PC-9 (cell line): ENCODE measurements around the gene TANGO2. TPM values are rescaled to one million over a fixed set of nuclear protein-coding genes. Genes with fewer than 3 reads are reported as not detected.
A peak's percentile ranks its signal among the peaks of the same experiment; 100 is the strongest.

Experiments used
- BruUV-seq: library from RNA; stranded (reverse); fragments of 400-500 nt; replicated peaks from 2 replicates; lab custom pipeline; 2021; lab: Mats Ljungman, UMichigan
- CTCF ChIA-PET: fragments of 300-600 bp; sonication (Branson Sonifier 250); formaldehyde crosslinking; loops from one replicate; lab custom pipeline; 2022; ENCODE audit warnings: antibody characterized with exemption; lab: Charles Lee
- POLR2A ChIA-PET: fragments of 300-600 bp; sonication (Branson Sonifier 250); formaldehyde crosslinking; loops from one replicate; lab custom pipeline; 2022; ENCODE audit warnings: antibody characterized with exemption; ENCODE audit not compliant: unreplicated experiment; lab: Charles Lee
- DNase-seq, 2 experiments: peaks; one replicate each; pipeline versions ENCODE4 v3.0.0 to v3.0.0-alpha.2; 2015 to 2022; ENCODE audit warnings: mixed read lengths in 1 of 2
- H2AFZ ChIP-seq: fragments of 200-600 bp; sonication (generic); 2 replicates; pipeline ENCODE4 v1.8.1; 2017; ENCODE audit warnings: antibody characterized with exemption
- H3F3A ChIP-seq: fragments of 200-600 bp; sonication (generic); 2 replicates; pipeline ENCODE4 v1.8.1; 2017; ENCODE audit warnings: antibody characterized with exemption, mild to moderate bottlenecking, low read depth; ENCODE audit not compliant: insufficient read depth
- H3K27ac ChIP-seq: fragments of 200-600 bp; sonication (generic); 2 replicates; pipeline ENCODE4 v1.6.1; 2016; ENCODE audit warnings: mixed run types
- H3K27me3 ChIP-seq: fragments of 200-600 bp; sonication (generic); 2 replicates; pipeline ENCODE4 v1.6.1; 2016; ENCODE audit warnings: low read depth, mixed run types; ENCODE audit not compliant: insufficient read depth
- H3K36me3 ChIP-seq: fragments of 200-600 bp; sonication (generic); 2 replicates; pipeline ENCODE4 v1.6.1; 2016; ENCODE audit warnings: low read depth, mixed run types
- H3K4me1 ChIP-seq: fragments of 200-600 bp; sonication (generic); replicated peaks from 2 replicates; pipeline ENCODE4 v1.6.1; 2016; ENCODE audit warnings: mixed run types; ENCODE audit not compliant: insufficient read depth
- H3K4me2 ChIP-seq: fragments of 200-600 bp; sonication (generic); 2 replicates; pipeline ENCODE4 v1.6.1; 2017; ENCODE audit warnings: mixed run types
- H3K4me3 ChIP-seq: fragments of 200-600 bp; sonication (generic); 2 replicates; pipeline ENCODE4 v1.6.1; 2016; ENCODE audit warnings: mixed run types
- H3K79me2 ChIP-seq: fragments of 200-600 bp; sonication (generic); 2 replicates; pipeline ENCODE4 v1.6.1; 2017; ENCODE audit warnings: low read depth, mixed run types
- H3K9me2 ChIP-seq: fragments of 200-600 bp; sonication (generic); 2 replicates; pipeline ENCODE4 v1.8.1; 2017; ENCODE audit warnings: mild to moderate bottlenecking; ENCODE audit not compliant: insufficient read depth
- H3K9me3 ChIP-seq: fragments of 200-600 bp; sonication (generic); 2 replicates; pipeline ENCODE4 v1.8.1; 2016; ENCODE audit warnings: low read depth; ENCODE audit not compliant: insufficient read depth
- H4K20me1 ChIP-seq: fragments of 200-600 bp; sonication (generic); 2 replicates; pipeline ENCODE4 v1.8.1; 2017; ENCODE audit not compliant: insufficient read depth
- CTCF ChIP-seq: fragments of 200-600 bp; sonication (generic); conservative IDR thresholded peaks from 2 replicates; pipeline ENCODE4 v1.6.1; 2017; ENCODE audit warnings: mixed run types, antibody characterized with exemption, mild to moderate bottlenecking, moderate library complexity
- EZH2 ChIP-seq: fragments of 200-600 bp; sonication (generic); IDR thresholded peaks from 2 replicates; pipeline ENCODE4 v1.8.0; 2017; ENCODE audit warnings: antibody characterized with exemption, low read depth
- intact Hi-C: fragments of 100-400 bp; cut with micrococcal nuclease; formaldehyde crosslinking; loops from one replicate; pipeline ENCODE4 v1.10.0; 2022; ENCODE audit not compliant: unreplicated experiment
- total RNA-seq: library from RNA; stranded (reverse); gene quantifications from 2 replicates; pipeline ENCODE4 v1.2.3, GENCODE V29; 2021

Gene TANGO2
- total RNA-seq, 1 experiment from 2014 or later: 22.4 TPM

GRCh38 chr22:20079745-20080444, 59.0 kb downstream of the TANGO2 start, which contains the start of gene DGCR8:
Gene DGCR8, plus strand, starts transcription at chr22:20080241. Its CDS starts 5,723 bp downstream, at chr22:20085964.
- H3F3A ChIP-seq: peaks cover 16% of the 10 kb centered on the region
- DNase-seq: peak; percentile 65 to 89
- peak within 1 kb of the TSS; percentile 61 for H3K27ac ChIP-seq
- peaks cover 45% of the 10 kb centered on the region for H3K79me2 ChIP-seq
- H3K9me2 ChIP-seq: no peaks in the 10 kb centered on the region
- H3K4me3 ChIP-seq: peak within 1 kb of the TSS; percentile 91
- peaks cover 4% of the 10 kb centered on the region; the same call in 1 of the 2 replicates for H3K4me1 ChIP-seq
- H4K20me1 ChIP-seq: peaks cover 15% of the 10 kb centered on the region
- TF ChIP-seq EZH2 (no peak), CTCF (no peak)
- no TSS peak for BruUV-seq
- H3K27me3 ChIP-seq: no peaks in the 10 kb centered on the region
- CTCF ChIA-PET: no interaction called here
- peak within 1 kb of the TSS; percentile 91 for H2AFZ ChIP-seq
- peak within 1 kb of the TSS; percentile 90 for H3K4me2 ChIP-seq
- POLR2A ChIA-PET: interaction anchor here (0.6 kb wide), 1 partner anchor 17 kb away, joined by 6 read pairs; no protein-coding TSS in a partner anchor
- no peaks in the 10 kb centered on the region for H3K9me3 ChIP-seq
- intact Hi-C loops: loop anchor here (2.0 kb wide), 1 partner anchor 37 kb away; the partner anchor contains the start of genes RANBP1 and TRMT2A
- H3K36me3 ChIP-seq: no peaks in the 10 kb centered on the region

GRCh38 chr22:20080445-20080775, 59.5 kb downstream of the TANGO2 start:
- intact Hi-C loops: loop anchor here (2.0 kb wide), 1 partner anchor 36 kb away; the partner anchor contains the start of genes RANBP1 and TRMT2A
- Histone ChIP-seq H3K4me3 (peak overlapping the region; percentile 74), H3K36me3 (no peaks in the 10 kb centered on the region), H4K20me1 (peaks cover 21% of the 10 kb centered on the region), H3K27me3 (no peaks in the 10 kb centered on the region), H3K4me2 (peak overlapping the region; percentile 90), H3K9me3 (no peaks in the 10 kb centered on the region), H3K4me1 (peaks cover 4% of the 10 kb centered on the region; the same call in 1 of the 2 replicates), H3K27ac (peak overlapping the region; percentile 50), H3F3A (peaks cover 16% of the 10 kb centered on the region), H3K79me2 (peaks cover 50% of the 10 kb centered on the region), H3K9me2 (no peaks in the 10 kb centered on the region), H2AFZ (0 out of 2 replicates have a peak overlapping the region, but pooled peaks have one; percentile 48)
- peak in 1 of 2 experiments; percentile 59 for DNase-seq
- CTCF ChIA-PET: no interaction called here
- no TSS peak for BruUV-seq
- TF ChIP-seq CTCF (no peak), EZH2 (no peak)
- POLR2A ChIA-PET: interaction anchor here (0.6 kb wide), 1 partner anchor 18 kb away, joined by 6 read pairs; no protein-coding TSS in a partner anchor

- Histone ChIP-seq H3K36me3 (no peaks in the 10 kb centered on the region), H3K27ac (peak overlapping the region; percentile 50), H3K27me3 (no peaks in the 10 kb centered on the region), H3F3A (peaks cover 16% of the 10 kb centered on the region), H3K4me2 (peak overlapping the region; percentile 90), H4K20me1 (peaks cover 26% of the 10 kb centered on the region), H3K9me2 (no peaks in the 10 kb centered on the region), H3K79me2 (peaks cover 56% of the 10 kb centered on the region), H2AFZ (0 out of 2 replicates have a peak overlapping the region, but pooled peaks have one; percentile 48), H3K4me3 (peak overlapping the region; percentile 74), H3K4me1 (peaks cover 4% of the 10 kb centered on the region; the same call in 1 of the 2 replicates), H3K9me3 (no peaks in the 10 kb centered on the region)
- intact Hi-C loops: loop anchor here (2.0 kb wide), 1 partner anchor 36 kb away; the partner anchor contains the start of genes RANBP1 and TRMT2A
- ChIA-PET CTCF (no interaction called here), POLR2A (no interaction called here)
- DNase-seq: peak; percentile 24 to 36
- TF ChIP-seq CTCF (no peak), EZH2 (no peak)
- TSS peak; percentile 37 for BruUV-seq
Observed at GRCh38 chr22:20080776-20081654, 60.1 kb downstream of the TANGO2 start.
